ENCODE results near the gene IL4R.

Gene IL4R

DNA sequence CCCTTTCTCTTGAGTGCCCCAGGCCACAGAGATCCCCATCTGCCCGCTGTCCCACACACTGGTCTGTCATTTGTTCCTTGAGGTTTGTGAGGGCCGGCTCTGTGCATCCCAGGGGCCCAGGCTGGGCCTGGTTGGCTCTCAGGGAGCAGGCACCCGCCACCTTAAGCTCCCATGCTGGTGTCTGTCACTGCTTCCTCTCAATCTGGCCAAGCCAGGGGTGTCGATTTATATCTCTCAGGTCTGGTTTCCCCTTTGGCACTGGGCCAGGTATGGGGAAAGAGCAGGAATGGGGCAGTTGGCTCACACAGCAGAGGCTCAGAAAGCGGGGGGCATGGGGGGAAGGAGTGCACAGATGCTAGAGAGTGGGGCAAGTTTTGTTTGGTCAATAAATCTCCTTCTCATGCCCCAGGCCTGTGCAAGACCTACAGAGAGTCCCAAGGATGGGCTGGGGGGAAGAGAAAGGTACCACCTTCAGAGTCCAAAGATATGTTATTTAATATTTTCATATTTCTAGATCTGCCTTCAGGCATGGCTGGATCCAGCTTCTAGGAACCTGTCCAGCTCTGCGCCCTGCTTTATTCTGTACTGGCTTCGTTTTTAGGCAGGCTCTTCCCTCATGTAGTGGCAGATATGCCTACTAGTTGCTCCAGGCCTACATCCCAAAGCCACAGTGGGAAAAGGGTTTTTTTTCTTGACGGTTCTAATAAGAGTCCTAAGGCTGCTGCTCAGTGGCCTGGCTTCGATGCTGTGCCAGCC lies 34.3 kb downstream of the IL4R start:
- H2BK120ac ChIP-seq (ENCODE audit: insufficient read depth, low read length, poor library complexity), result no peak overlapping the region
- no peak overlapping the region for H4K8ac ChIP-seq (ENCODE audit: low read depth, low read length)
- H3K36me3 ChIP-seq (ENCODE audit: control insufficient read depth in 1 of 2, insufficient read depth in 2 of 2, low read length in 2 of 2), result peaks cover 31 to 35% of the 10 kb centered on the region in 2 experiments
- H2AK5ac ChIP-seq (ENCODE audit: low read length), result no peak overlapping the region
- H3K4me3 ChIP-seq (ENCODE audit: low read depth, low read length), result no peak overlapping the region
- no peaks in the 10 kb centered on the region for H3K4me1 ChIP-seq (ENCODE audit: control insufficient read depth in 1 of 2, insufficient read depth in 2 of 2, low read length in 2 of 2)
- H3K79me2 ChIP-seq (ENCODE audit: control insufficient read depth, insufficient read depth, low read length, poor library complexity), result no peaks in the 10 kb centered on the region
- H2AFZ ChIP-seq (ENCODE audit: insufficient read depth, low read length, poor library complexity), result no peak overlapping the region
- H3K9me3 ChIP-seq (ENCODE audit: insufficient read depth, low read depth, low read length), result peaks cover 2% of the 10 kb centered on the region
- WGBS (ENCODE audit: extremely low coverage, insufficient coverage, insufficient read length), result no CpG with 5 or more reads among the region's 9 CpGs
- H3K4ac ChIP-seq (ENCODE audit: low read depth, low read length), result no peak overlapping the region
- H3K14ac ChIP-seq (ENCODE audit: low read length), result no peak overlapping the region
- no peak for DNase-seq
- no peak overlapping the region for H3K4me2 ChIP-seq (ENCODE audit: low read length)
- H3K27me3 ChIP-seq (ENCODE audit: insufficient read depth, low read length), result no peaks in the 10 kb centered on the region
- no peak overlapping the region for H4K91ac ChIP-seq (ENCODE audit: low read depth, low read length)
- no peaks in the 10 kb centered on the region for H3K79me1 ChIP-seq (ENCODE audit: low read length)
- no peak overlapping the region for H3K18ac ChIP-seq (ENCODE audit: low read length)
- no peak overlapping the region for H3K27ac ChIP-seq (ENCODE audit: low read depth, low read length)
- H3K9ac ChIP-seq (ENCODE audit: low read length), result no peak overlapping the region
- no peak overlapping the region for H3K23ac ChIP-seq (ENCODE audit: low read length)
- H2BK5ac ChIP-seq (ENCODE audit: low read depth, low read length, poor library complexity), result no peak overlapping the region
- no peak overlapping the region for H2BK12ac ChIP-seq (ENCODE audit: low read length)
- no peak overlapping the region for H4K12ac ChIP-seq (ENCODE audit: low read depth, low read length)

DNA sequence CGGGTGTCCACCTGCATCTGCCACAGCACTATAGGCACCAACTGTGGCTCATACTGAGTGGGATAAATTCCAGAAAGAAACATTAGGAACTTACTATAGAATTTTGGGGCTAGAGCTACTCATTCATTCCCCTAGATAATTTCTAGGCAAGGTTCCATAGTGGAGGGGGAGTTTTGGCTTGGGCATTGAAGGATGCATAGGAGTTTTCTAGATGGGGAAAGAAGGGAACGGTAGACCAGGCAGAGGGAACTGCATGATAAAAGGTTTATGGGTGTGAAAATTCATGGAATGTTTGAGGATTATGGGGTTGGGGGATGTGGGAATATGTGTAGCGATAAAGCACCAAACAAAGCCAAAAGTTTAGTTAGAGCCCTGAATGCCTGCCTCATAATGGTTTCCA lies 35.5 kb downstream of the IL4R start:
- Histone ChIP-seq H2BK12ac (ENCODE audit: low read length) (no peak overlapping the region), H3K23ac (ENCODE audit: low read length) (no peak overlapping the region), H4K12ac (ENCODE audit: low read depth, low read length) (no peak overlapping the region), H3K9ac (ENCODE audit: low read length) (no peak overlapping the region), H3K79me2 (ENCODE audit: control insufficient read depth, insufficient read depth, low read length, poor library complexity) (no peaks in the 10 kb centered on the region), H2BK5ac (ENCODE audit: low read depth, low read length, poor library complexity) (no peak overlapping the region), H3K27ac (ENCODE audit: low read depth, low read length) (no peak overlapping the region), H4K91ac (ENCODE audit: low read depth, low read length) (no peak overlapping the region), H3K9me3 (ENCODE audit: insufficient read depth, low read depth, low read length) (peaks cover 2% of the 10 kb centered on the region), H3K14ac (ENCODE audit: low read length) (no peak overlapping the region), H3K79me1 (ENCODE audit: low read length) (no peaks in the 10 kb centered on the region), H3K4me3 (ENCODE audit: low read depth, low read length) (no peak overlapping the region), H3K36me3 (ENCODE audit: control insufficient read depth in 1 of 2, insufficient read depth in 2 of 2, low read length in 2 of 2) (peaks cover 32 to 42% of the 10 kb centered on the region in 2 experiments), H2BK120ac (ENCODE audit: insufficient read depth, low read length, poor library complexity) (no peak overlapping the region), H4K8ac (ENCODE audit: low read depth, low read length) (no peak overlapping the region), H3K4ac (ENCODE audit: low read depth, low read length) (no peak overlapping the region), H2AK5ac (ENCODE audit: low read length) (no peak overlapping the region), H2AFZ (ENCODE audit: insufficient read depth, low read length, poor library complexity) (no peak overlapping the region), H3K18ac (ENCODE audit: low read length) (no peak overlapping the region), H3K4me1 (ENCODE audit: control insufficient read depth in 1 of 2, insufficient read depth in 2 of 2, low read length in 2 of 2) (no peaks in the 10 kb centered on the region), H3K4me2 (ENCODE audit: low read length) (no peak overlapping the region), H3K27me3 (ENCODE audit: insufficient read depth, low read length) (no peaks in the 10 kb centered on the region)
- no peak for DNase-seq
- 100% methylated on average over 1 of the region's 3 CpGs for WGBS (ENCODE audit: extremely low coverage, insufficient coverage, insufficient read length)

DNA sequence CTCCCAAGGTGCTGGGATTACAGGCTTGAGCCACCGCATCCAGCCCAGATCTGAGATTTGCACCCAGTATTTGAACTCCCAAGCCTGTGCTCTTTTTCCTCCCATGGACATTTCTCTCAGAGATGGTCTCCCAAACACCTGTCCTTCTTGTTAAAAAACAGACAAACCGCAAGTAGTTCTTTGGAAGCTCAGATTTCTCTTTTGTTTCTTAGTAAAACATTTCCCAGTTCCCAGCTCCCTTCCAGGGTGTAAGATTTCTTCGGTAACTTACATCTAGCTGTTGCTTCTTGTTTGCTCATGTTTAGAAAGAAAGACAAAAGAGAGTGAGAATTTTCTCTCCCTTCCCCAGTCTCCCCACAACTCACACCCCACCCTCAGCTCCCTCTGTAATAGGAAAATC lies 36.2 kb downstream of the IL4R start:
- no peaks in the 10 kb centered on the region for H3K79me2 ChIP-seq (ENCODE audit: control insufficient read depth, insufficient read depth, low read length, poor library complexity)
- H3K79me1 ChIP-seq (ENCODE audit: low read length), result no peaks in the 10 kb centered on the region
- H3K27me3 ChIP-seq (ENCODE audit: insufficient read depth, low read length), result no peaks in the 10 kb centered on the region
- H2AK5ac ChIP-seq (ENCODE audit: low read length), result no peak overlapping the region
- H3K4ac ChIP-seq (ENCODE audit: low read depth, low read length), result no peak overlapping the region
- no peak overlapping the region for H3K4me2 ChIP-seq (ENCODE audit: low read length)
- no CpG with 5 or more reads among the region's 3 CpGs for WGBS (ENCODE audit: extremely low coverage, insufficient coverage, insufficient read length)
- no peak for DNase-seq
- H3K4me3 ChIP-seq (ENCODE audit: low read depth, low read length), result no peak overlapping the region
- H3K23ac ChIP-seq (ENCODE audit: low read length), result no peak overlapping the region
- no peak overlapping the region for H2BK12ac ChIP-seq (ENCODE audit: low read length)
- H3K9me3 ChIP-seq (ENCODE audit: insufficient read depth, low read depth, low read length), result peaks cover 2% of the 10 kb centered on the region
- H3K9ac ChIP-seq (ENCODE audit: low read length), result no peak overlapping the region
- H2BK120ac ChIP-seq (ENCODE audit: insufficient read depth, low read length, poor library complexity), result no peak overlapping the region
- no peak overlapping the region for H2BK5ac ChIP-seq (ENCODE audit: low read depth, low read length, poor library complexity)
- H3K36me3 ChIP-seq (ENCODE audit: control insufficient read depth in 1 of 2, insufficient read depth in 2 of 2, low read length in 2 of 2), result peaks cover 29 to 42% of the 10 kb centered on the region in 2 experiments
- no peak overlapping the region for H4K8ac ChIP-seq (ENCODE audit: low read depth, low read length)
- H2AFZ ChIP-seq (ENCODE audit: insufficient read depth, low read length, poor library complexity), result no peak overlapping the region
- no peak overlapping the region for H4K12ac ChIP-seq (ENCODE audit: low read depth, low read length)
- H3K27ac ChIP-seq (ENCODE audit: low read depth, low read length), result no peak overlapping the region
- H4K91ac ChIP-seq (ENCODE audit: low read depth, low read length), result no peak overlapping the region
- no peak overlapping the region for H3K14ac ChIP-seq (ENCODE audit: low read length)
- H3K18ac ChIP-seq (ENCODE audit: low read length), result no peak overlapping the region
- H3K4me1 ChIP-seq (ENCODE audit: control insufficient read depth in 1 of 2, insufficient read depth in 2 of 2, low read length in 2 of 2), result no peaks in the 10 kb centered on the region

DNA sequence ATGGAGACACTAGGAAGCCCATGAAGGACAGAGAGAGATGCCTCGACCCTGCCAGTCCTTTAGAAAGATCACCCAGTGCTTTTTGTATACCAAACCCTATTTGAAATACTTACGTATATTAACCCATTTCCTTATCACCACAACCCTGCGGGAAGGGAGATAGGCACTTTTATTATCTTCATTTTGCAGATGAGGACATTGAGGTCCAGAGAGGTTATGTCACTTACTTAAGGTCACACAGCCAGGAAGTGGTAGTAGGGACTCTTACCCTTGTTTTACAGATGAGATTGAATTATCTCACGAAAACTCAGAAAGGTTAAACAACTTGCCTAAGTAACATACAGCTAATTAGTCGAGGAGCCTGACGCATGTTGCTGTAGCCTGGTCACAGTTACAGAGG lies 38.2 kb downstream of the IL4R start:
- no peaks in the 10 kb centered on the region for H3K79me2 ChIP-seq (ENCODE audit: control insufficient read depth, insufficient read depth, low read length, poor library complexity)
- no peak overlapping the region for H4K91ac ChIP-seq (ENCODE audit: low read depth, low read length)
- no peak overlapping the region for H3K14ac ChIP-seq (ENCODE audit: low read length)
- H4K8ac ChIP-seq (ENCODE audit: low read depth, low read length), result no peak overlapping the region
- no peak overlapping the region for H3K27ac ChIP-seq (ENCODE audit: low read depth, low read length)
- H3K9ac ChIP-seq (ENCODE audit: low read length), result no peak overlapping the region
- no peak overlapping the region for H2AK5ac ChIP-seq (ENCODE audit: low read length)
- H3K4me3 ChIP-seq (ENCODE audit: low read depth, low read length), result no peak overlapping the region
- H3K36me3 ChIP-seq (ENCODE audit: control insufficient read depth in 1 of 2, insufficient read depth in 2 of 2, low read length in 2 of 2), result peaks cover 33 to 47% of the 10 kb centered on the region in 2 experiments
- H4K12ac ChIP-seq (ENCODE audit: low read depth, low read length), result no peak overlapping the region
- no peaks in the 10 kb centered on the region for H3K9me3 ChIP-seq (ENCODE audit: insufficient read depth, low read depth, low read length)
- H3K4me2 ChIP-seq (ENCODE audit: low read length), result no peak overlapping the region
- H3K4ac ChIP-seq (ENCODE audit: low read depth, low read length), result no peak overlapping the region
- no peak for DNase-seq
- H2BK5ac ChIP-seq (ENCODE audit: low read depth, low read length, poor library complexity), result no peak overlapping the region
- H3K27me3 ChIP-seq (ENCODE audit: insufficient read depth, low read length), result no peaks in the 10 kb centered on the region
- H2AFZ ChIP-seq (ENCODE audit: insufficient read depth, low read length, poor library complexity), result no peak overlapping the region
- H3K4me1 ChIP-seq (ENCODE audit: control insufficient read depth in 1 of 2, insufficient read depth in 2 of 2, low read length in 2 of 2), result no peaks in the 10 kb centered on the region
- no CpG with 5 or more reads among the region's 6 CpGs for WGBS (ENCODE audit: extremely low coverage, insufficient coverage, insufficient read length)
- no peak overlapping the region for H3K23ac ChIP-seq (ENCODE audit: low read length)
- no peak overlapping the region for H2BK12ac ChIP-seq (ENCODE audit: low read length)
- no peak overlapping the region for H2BK120ac ChIP-seq (ENCODE audit: insufficient read depth, low read length, poor library complexity)
- no peak overlapping the region for H3K18ac ChIP-seq (ENCODE audit: low read length)
- H3K79me1 ChIP-seq (ENCODE audit: low read length), result no peaks in the 10 kb centered on the region

Data from trophoblast cell (in vitro differentiated cells and primary cell).